Lung (tissue), 12 donors: ENCODE measurements around the gene SEC14L5. TPM values are rescaled to one million over a fixed set of nuclear protein-coding genes. Genes with fewer than 3 reads are reported as not detected.
A peak's percentile ranks its signal among the peaks of the same experiment; 100 is the strongest.
"Not testable (repeated sequence)": the region's sequence is repeated elsewhere in the genome, so short reads cannot be mapped to it uniquely, and the experiment has no call there.

Source experiments
- ATAC-seq: fragments of 200-7000 bp; cut with Tn5 transposase; one replicate; pipeline ENCODE4 v1.9.1; 2020; ENCODE audit warnings: moderate number of reproducible peaks; ENCODE audit not compliant: insufficient read depth, low FRiP score
- DNase-seq, 3 donors: peaks; one replicate each; pipeline ENCODE4 v3.0.0-alpha.2; 2013 to 2017
- H3K27ac ChIP-seq, 2 donors: one replicate each; pipeline ENCODE4 v1.5.1; 2013; ENCODE audit warnings: mild to moderate bottlenecking in 2 of 2, moderate library complexity in 2 of 2, control low read depth in 1 of 2, inconsistent platforms in 1 of 2, low read depth in 1 of 2, low read length in 1 of 2
- H3K27me3 ChIP-seq, 3 donors: one replicate each; pipeline ENCODE4 v1.5.1; 2013; ENCODE audit warnings: low read length in 2 of 3; ENCODE audit not compliant: control insufficient read depth in 3 of 3, insufficient read depth in 3 of 3
- H3K36me3 ChIP-seq, 4 donors: one replicate each; pipeline ENCODE4 v1.5.1; 2013; ENCODE audit warnings: low read length in 4 of 4, mild to moderate bottlenecking in 1 of 4, moderate library complexity in 1 of 4; ENCODE audit not compliant: control insufficient read depth in 4 of 4, insufficient read depth in 4 of 4
- H3K4me1 ChIP-seq, 5 donors: one replicate each; pipeline ENCODE4 v1.5.1; 2013; ENCODE audit warnings: low read length in 5 of 5, mild to moderate bottlenecking in 2 of 5, moderate library complexity in 1 of 5; ENCODE audit not compliant: control insufficient read depth in 5 of 5, insufficient read depth in 5 of 5
- H3K4me3 ChIP-seq: one replicate; pipeline ENCODE4 v1.5.1; 2013; ENCODE audit warnings: mild to moderate bottlenecking, control low read depth, moderate library complexity
- H3K9ac ChIP-seq, 2 donors: one replicate each; pipeline ENCODE4 v1.5.1; 2013; ENCODE audit warnings: low read length in 2 of 2, control low read depth in 1 of 2; ENCODE audit not compliant: insufficient read depth in 1 of 2
- H3K9me3 ChIP-seq, 4 donors: one replicate each; pipeline ENCODE4 v1.5.1; 2013; ENCODE audit warnings: low read length in 3 of 4, mild to moderate bottlenecking in 1 of 4, moderate library complexity in 1 of 4; ENCODE audit not compliant: control insufficient read depth in 4 of 4, insufficient read depth in 3 of 4
- CTCF ChIP-seq: IDR thresholded peaks from 2 replicates; pipeline ENCODE4 v1.5.1; 2012; ENCODE audit warnings: mild to moderate bottlenecking; ENCODE audit errors: control extremely low read depth, extremely low read depth
- WGBS, 2 donors: extraction: QIAGEN DNeasy Blood & Tissue Kit; methylation state at CpG; one replicate each; pipeline ENCODE4 v1.1.7; 2013; 5-methylcytosine and 5-hydroxymethylcytosine counted together
- polyA plus RNA-seq, 2 donors: library from polyadenylated mRNA; stranded (reverse); fragments of 200-250 nt; gene quantifications; one replicate each; pipeline ENCODE4 v1.2.1, GENCODE V29; 2013
- total RNA-seq, 2 donors: library from RNA; depleted of rRNA in 1 of 2; stranded (reverse); fragments of >200 nt in 1 of 2; gene quantifications; one replicate each; pipeline ENCODE4 v1.2.1, GENCODE V29; 2014 to 2021
- donor health status: control.
- donor health status: control.
- donor health status: Bipolar disorder and iron deficiency.
- donor health status: healthy.
- donor health status: DM: yes; HTN: yes; CAD: no.

The SEC14L5 gene
- total and polyA plus RNA-seq, 4 donors = 0.10 to 0.98 (median 0.28) TPM

- Histone ChIP-seq H3K27ac (no peak overlapping the region), H3K4me1 (peaks cover 0 to 13% (median 0%) of the 10 kb centered on the region in 5 donors), H3K36me3 (no peaks in the 10 kb centered on the region), H3K9ac (no peak overlapping the region), H3K4me3 (no peak overlapping the region), H3K9me3 (peaks cover 0 to 8% (median 1%) of the 10 kb centered on the region in 4 donors), H3K27me3 (no peaks in the 10 kb centered on the region)
- no peak for TF ChIP-seq CTCF
- no peak for DNase-seq
- WGBS, 2 donors = 87 to 91% methylated on average over 6 of the region's 6 CpGs
- ATAC-seq = no peak
Observed at GRCh38 chr16:4928227-4928626, 29.9 kb upstream of the SEC14L5 start.

GRCh38 chr16:4929619-4930018, 28.5 kb upstream of the SEC14L5 start:
- peaks cover 0 to 16% (median 0%) of the 10 kb centered on the region in 5 donors for H3K4me1 ChIP-seq
- ATAC-seq, H3K36me3 ChIP-seq, H3K27me3 ChIP-seq, DNase-seq, H3K4me3 ChIP-seq, H3K9me3 ChIP-seq, H3K9ac ChIP-seq, H3K27ac ChIP-seq: not testable (repeated sequence)
- 93% methylated on average over 4 of the region's 4 CpGs for WGBS, 2 donors

- H3K4me1 ChIP-seq = peaks cover 0 to 20% (median 6%) of the 10 kb centered on the region in 5 donors
- H3K9me3 ChIP-seq = peaks cover 0 to 8% (median 1%) of the 10 kb centered on the region in 4 donors
- ATAC-seq (no peak), DNase-seq (no peak)
- WGBS, 2 donors = 83 to 91% methylated on average over 11 of the region's 11 CpGs
- no peak overlapping the region for H3K4me3 ChIP-seq
- no peak overlapping the region for H3K9ac ChIP-seq
- H3K36me3 ChIP-seq = no peaks in the 10 kb centered on the region
- peaks cover 0 to 3% (median 0%) of the 10 kb centered on the region in 3 donors for H3K27me3 ChIP-seq
- no peak for TF ChIP-seq CTCF
- no peak overlapping the region for H3K27ac ChIP-seq
Observed at GRCh38 chr16:4931381-4931780, 26.7 kb upstream of the SEC14L5 start.

GRCh38 chr16:4933433-4933832, 24.7 kb upstream of the SEC14L5 start:
- Histone ChIP-seq H3K9ac (no peak overlapping the region), H3K27ac (peak overlapping the region in 1 of 2 donors; percentile 32), H3K4me3 (no peak overlapping the region), H3K4me1 (peaks cover 0 to 20% (median 12%) of the 10 kb centered on the region in 5 donors), H3K36me3 (no peaks in the 10 kb centered on the region), H3K27me3 (peaks cover 0 to 13% (median 5%) of the 10 kb centered on the region in 3 donors), H3K9me3 (no peaks in the 10 kb centered on the region)
- TF ChIP-seq CTCF = no peak
- DNase-seq (no peak), ATAC-seq (no peak)
- 64 to 77% methylated on average over 8 of the region's 8 CpGs for WGBS, 2 donors
